HEK293T (cell line): ENCODE measurements around the gene HHEX.
"Not testable (repeated sequence)": the region's sequence is repeated elsewhere in the genome, so short reads cannot be mapped to it uniquely, and the experiment has no call there.

ENCODE experiments used
- CTCF ChIA-PET: fragments of 350-600 bp; formaldehyde crosslinking; extraction: SDS; loops from one replicate; lab custom pipeline; 2021; ENCODE audit warnings: antibody characterized with exemption, inconsistent platforms; lab: Yijun Ruan, JAX
- POLR2A ChIA-PET: fragments of 350-600 bp; formaldehyde crosslinking; extraction: SDS; loops from one replicate; lab custom pipeline; 2020; ENCODE audit warnings: antibody characterized with exemption, inconsistent platforms; lab: Yijun Ruan, JAX
- DNase-seq: peaks from one replicate; pipeline ENCODE4 v3.0.0; 2012; ENCODE audit warnings: mixed read lengths; ENCODE audit errors: extremely low spot score
- ARNT ChIP-seq: fragments of 450-650 bp; IDR thresholded peaks from 2 replicates; pipeline ENCODE4 v1.6.1; 2017; ENCODE audit warnings: mild to moderate bottlenecking
- BHLHE40 ChIP-seq: fragments of 450-650 bp; IDR thresholded peaks from 2 replicates; pipeline ENCODE4 v1.6.1; 2016; ENCODE audit warnings: mild to moderate bottlenecking, moderate library complexity, borderline replicate concordance
- CTBP1 ChIP-seq: fragments of 450-650 bp; IDR thresholded peaks from 2 replicates; pipeline ENCODE4 v1.6.1; 2016; ENCODE audit warnings: borderline replicate concordance
- ELF4 ChIP-seq: fragments of 450-650 bp; IDR thresholded peaks from 2 replicates; pipeline ENCODE4 v1.6.1; 2017; ENCODE audit warnings: antibody characterized with exemption
- FOXA1 ChIP-seq: fragments of 450-650 bp; IDR thresholded peaks from 2 replicates; pipeline ENCODE4 v1.6.1; 2016; ENCODE audit warnings: mild to moderate bottlenecking
- FOXK2 ChIP-seq: fragments of 450-650 bp; IDR thresholded peaks from 2 replicates; pipeline ENCODE4 v1.6.1; 2016; ENCODE audit warnings: mild to moderate bottlenecking
- FOXM1 ChIP-seq: fragments of 450-650 bp; IDR thresholded peaks from 2 replicates; pipeline ENCODE4 v1.6.1; 2017; ENCODE audit warnings: mild to moderate bottlenecking, borderline replicate concordance
- HDGF ChIP-seq: fragments of 450-650 bp; IDR thresholded peaks from 2 replicates; pipeline ENCODE4 v1.6.1; 2017; ENCODE audit warnings: antibody characterized with exemption, borderline replicate concordance
- L3MBTL2 ChIP-seq: fragments of 450-650 bp; conservative IDR thresholded peaks from 2 replicates; pipeline ENCODE4 v1.6.1; 2016; ENCODE audit warnings: mild to moderate bottlenecking
- LEF1 ChIP-seq: fragments of 450-650 bp; IDR thresholded peaks from 2 replicates; pipeline ENCODE4 v1.6.1; 2017; ENCODE audit warnings: mild to moderate bottlenecking, borderline replicate concordance
- NFRKB ChIP-seq: fragments of 450-650 bp; IDR thresholded peaks from 2 replicates; pipeline ENCODE4 v1.6.1; 2016; ENCODE audit warnings: mild to moderate bottlenecking, moderate library complexity
- SP1 ChIP-seq: fragments of 450-650 bp; IDR thresholded peaks from 2 replicates; pipeline ENCODE4 v1.6.1; 2017
- SUZ12 ChIP-seq: fragments of 450-650 bp; IDR thresholded peaks from 2 replicates; pipeline ENCODE4 v1.6.1; 2016; ENCODE audit warnings: mild to moderate bottlenecking
- TARDBP ChIP-seq: fragments of 450-650 bp; IDR thresholded peaks from 2 replicates; pipeline ENCODE4 v1.6.1; 2016
- ZNF384 ChIP-seq: fragments of 450-650 bp; IDR thresholded peaks from 2 replicates; pipeline ENCODE4 v1.6.1; 2016
- TF ChIP-seq, protein P1 (sequence below): fragments of 450-650 bp; IDR thresholded peaks from 2 replicates; pipeline ENCODE4 v1.6.1; 2016

HHEX gene

DNA sequence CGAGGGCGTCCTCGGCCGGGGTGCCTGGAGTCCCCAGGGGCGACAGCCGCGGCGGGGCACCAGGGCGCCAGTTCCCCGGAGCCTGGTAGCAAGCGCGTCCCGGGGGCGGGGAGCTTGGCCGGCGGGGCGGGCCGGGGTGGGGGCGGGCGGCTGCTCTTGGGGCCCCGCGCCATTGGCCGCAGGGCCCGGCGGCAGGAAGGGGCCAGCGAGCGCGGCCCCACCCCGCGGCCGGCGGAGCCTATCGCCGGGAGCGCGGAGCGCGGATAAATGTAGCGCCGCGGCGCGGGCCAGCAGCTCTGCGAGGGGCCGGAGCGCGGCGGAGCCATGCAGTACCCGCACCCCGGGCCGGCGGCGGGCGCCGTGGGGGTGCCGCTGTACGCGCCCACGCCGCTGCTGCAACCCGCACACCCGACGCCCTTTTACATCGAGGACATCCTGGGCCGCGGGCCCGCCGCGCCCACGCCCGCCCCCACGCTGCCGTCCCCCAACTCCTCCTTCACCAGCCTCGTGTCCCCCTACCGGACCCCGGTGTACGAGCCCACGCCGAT is at the start of gene HHEX:
TSS of gene HHEX (plus strand) at position 293 of the 548 bp plus-strand sequence. CDS start at position 325, 32 bp downstream.
- ChIA-PET POLR2A (interaction anchor here (0.6 to 2.7 kb wide), 14 partner anchors 8 to 159 kb away, joined by 3 to 20 read pairs (median 4); partner anchors contain the start of gene EXOC6), CTCF (no interaction called here)
- TF ChIP-seq SP1 (no peak), FOXA1 (no peak)
- DNase-seq = peak; percentile 83

DNA sequence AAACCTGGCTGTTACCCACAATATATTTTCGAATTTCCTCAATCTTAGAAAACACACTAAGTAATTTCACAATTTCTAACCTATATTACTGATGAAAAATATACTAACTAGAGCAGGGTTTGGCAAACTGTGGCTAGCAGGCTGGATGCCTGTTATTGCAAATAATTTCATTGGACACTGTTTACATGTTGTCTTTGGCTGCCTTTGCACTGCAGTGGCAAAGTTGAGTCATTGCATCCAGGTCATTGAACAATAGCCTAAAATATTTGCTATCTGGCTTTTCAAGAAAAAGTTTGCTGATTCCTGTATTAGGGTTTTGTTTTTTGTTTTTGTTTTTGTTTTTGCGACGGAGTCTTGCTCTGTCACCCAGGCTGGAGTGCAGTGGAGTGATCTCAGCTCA is 49.6 kb upstream of the HHEX start:
- POLR2A ChIA-PET = no interaction called here

DNA sequence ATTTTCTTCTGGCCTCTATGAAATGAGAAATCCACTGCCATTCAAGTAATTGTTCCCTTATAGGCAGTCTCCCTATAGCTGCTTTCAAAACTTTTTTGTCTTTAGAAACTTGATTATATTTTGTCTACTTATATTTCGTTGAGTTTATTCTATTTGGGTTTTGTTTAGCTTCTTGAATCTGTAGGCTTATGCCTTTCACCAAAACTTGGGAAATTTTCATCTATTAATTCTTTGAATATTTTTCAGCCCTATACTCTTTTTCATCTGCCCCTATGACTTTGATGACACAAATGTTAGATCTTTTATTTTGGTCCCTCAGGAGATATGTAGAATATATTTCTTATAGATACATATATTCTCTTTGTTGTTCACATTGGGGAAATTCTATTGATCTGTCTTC is 48.3 kb upstream of the HHEX start:
- TF ChIP-seq CTBP1 (no peak), NFRKB (no peak), BHLHE40 (no peak), ARNT (no peak), HDGF (no peak), ELF4 (no peak), SP1 (no peak), ZNF384 (no peak), FOXK2 (no peak), SUZ12 (no peak)
- POLR2A ChIA-PET = no interaction called here
- no peak for DNase-seq
- CTCF ChIA-PET = no interaction called here

More for the DNA sequence above, 49.6 kb upstream of the HHEX start:
- TF ChIP-seq, protein P1, sequence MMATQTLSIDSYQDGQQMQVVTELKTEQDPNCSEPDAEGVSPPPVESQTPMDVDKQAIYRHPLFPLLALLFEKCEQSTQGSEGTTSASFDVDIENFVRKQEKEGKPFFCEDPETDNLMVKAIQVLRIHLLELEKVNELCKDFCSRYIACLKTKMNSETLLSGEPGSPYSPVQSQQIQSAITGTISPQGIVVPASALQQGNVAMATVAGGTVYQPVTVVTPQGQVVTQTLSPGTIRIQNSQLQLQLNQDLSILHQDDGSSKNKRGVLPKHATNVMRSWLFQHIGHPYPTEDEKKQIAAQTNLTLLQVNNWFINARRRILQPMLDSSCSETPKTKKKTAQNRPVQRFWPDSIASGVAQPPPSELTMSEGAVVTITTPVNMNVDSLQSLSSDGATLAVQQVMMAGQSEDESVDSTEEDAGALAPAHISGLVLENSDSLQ = no peak
- TF ChIP-seq NFRKB (no peak), ARNT (no peak), L3MBTL2 (no peak), CTBP1 (no peak), BHLHE40 (no peak), TARDBP (no peak), LEF1 (no peak), FOXA1 (no peak), SP1 (no peak), FOXK2 (no peak), HDGF (no peak)
- CTCF ChIA-PET = no interaction called here
- no peak for DNase-seq

DNA sequence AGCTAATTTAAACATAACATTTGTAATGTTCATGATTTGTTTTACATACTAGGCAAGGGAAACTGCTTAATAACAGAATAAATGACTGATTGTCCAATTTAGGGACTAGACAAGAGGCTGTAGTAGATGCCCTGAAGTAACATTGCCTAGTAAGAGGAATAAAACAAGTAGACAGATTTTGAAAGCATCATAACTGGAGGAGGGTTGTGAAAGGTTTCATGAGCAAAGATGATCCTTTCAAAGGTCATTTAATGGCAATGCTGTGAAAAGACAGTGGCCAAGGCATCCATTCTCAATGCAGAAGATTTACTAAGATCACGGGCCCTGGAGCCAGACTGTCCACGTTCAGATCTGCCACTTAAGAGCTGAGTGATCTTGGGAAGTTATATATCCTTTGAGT is 44.8 kb upstream of the HHEX start:
- DNase-seq = no peak
- TF ChIP-seq L3MBTL2 (no peak), SUZ12 (no peak), HDGF (no peak), BHLHE40 (no peak), FOXA1 (no peak), ARNT (no peak)
- ChIA-PET CTCF (interaction anchor here (0.6 kb wide), 1 partner anchor 30 kb away, joined by 3 read pairs; no protein-coding TSS in a partner anchor), POLR2A (no interaction called here)

DNA sequence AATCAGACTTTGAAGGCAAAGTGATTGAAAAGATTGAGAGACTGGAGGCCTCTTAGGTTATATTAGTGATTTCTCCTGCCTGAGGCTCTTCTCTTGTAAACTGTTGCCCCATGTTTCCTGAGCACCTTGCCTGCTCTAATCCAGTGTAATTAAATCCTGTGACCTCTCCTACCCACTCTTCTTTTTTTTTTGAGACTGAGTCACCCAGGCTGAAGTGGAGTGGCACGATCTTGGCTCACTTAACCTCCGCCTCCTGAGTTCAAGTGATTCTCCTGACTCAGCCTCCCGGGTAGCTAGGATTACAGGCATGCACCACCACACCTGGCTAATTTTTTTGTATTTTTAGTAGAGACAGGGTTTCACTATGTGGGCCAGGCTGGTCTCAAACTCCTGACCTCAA is 38.9 kb upstream of the HHEX start:
- DNase-seq, POLR2A ChIA-PET, CTCF ChIA-PET: not testable (repeated sequence)

DNA sequence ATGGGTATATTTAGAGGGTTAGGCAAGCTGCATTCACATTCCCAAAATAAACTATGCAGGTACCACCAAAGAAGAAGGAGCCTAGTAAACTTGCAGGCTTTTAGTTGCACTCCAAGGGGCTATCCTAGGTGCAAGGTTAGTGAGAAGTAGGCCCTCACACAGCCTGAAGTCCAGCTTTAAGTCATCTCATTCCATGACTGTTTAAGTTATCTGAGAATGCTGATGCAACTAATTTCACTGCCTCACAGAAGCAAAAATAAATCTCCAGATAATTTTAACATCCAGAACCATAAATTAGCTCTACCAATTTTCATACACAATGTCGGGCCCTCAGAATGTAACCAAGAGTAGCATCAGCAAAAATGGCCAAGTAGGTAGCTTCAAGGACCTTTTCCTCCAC is 34.3 kb upstream of the HHEX start:
- no peak for DNase-seq
- CTCF ChIA-PET = no interaction called here
- TF ChIP-seq CTBP1 = no peak
- no peak for TF ChIP-seq FOXK2
- TF ChIP-seq ARNT = no peak
- POLR2A ChIA-PET = no interaction called here

DNA sequence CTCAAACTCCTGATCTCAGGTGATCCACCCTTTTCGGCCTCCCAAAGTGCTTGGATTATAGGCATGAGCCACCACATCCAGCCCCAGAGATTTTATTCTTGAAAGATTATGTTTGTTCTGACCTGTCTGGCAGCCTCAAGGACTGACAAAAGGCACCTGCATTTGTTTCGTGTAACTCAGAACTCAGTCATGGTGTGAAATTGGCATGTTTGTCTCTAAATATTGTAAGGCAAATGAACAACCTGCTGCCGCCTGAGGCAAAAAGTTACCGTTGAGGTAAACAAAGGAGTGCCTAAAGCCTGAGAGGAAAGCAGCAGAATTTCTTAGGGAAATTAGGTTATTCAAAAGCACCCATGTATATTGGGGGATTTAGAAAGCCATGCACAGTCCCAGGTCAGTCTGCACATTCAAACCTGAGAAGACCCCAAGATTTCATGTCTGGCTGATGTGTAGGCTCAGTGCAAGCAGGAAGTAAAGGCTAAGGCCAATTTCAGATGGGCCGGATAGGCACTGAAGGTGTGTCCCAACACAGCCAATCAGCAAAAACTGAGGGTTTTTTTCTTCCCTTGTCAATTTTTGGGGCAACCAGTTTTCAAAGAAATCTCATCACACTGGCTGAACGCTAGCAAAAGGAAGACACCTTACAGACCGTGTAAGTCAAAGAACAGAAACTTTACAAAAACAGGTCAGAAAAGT is 33.3 kb upstream of the HHEX start:
- ChIA-PET POLR2A (no interaction called here), CTCF (no interaction called here)
- no peak for DNase-seq
- TF ChIP-seq LEF1 (no peak), CTBP1 (no peak), BHLHE40 (no peak), L3MBTL2 (no peak), FOXA1 (no peak), FOXM1 (no peak), TARDBP (no peak), SP1 (no peak), FOXK2 (no peak), HDGF (no peak), ZNF384 (no peak), NFRKB (no peak), ARNT (no peak), SUZ12 (no peak), ELF4 (no peak)
- TF ChIP-seq, protein P1 = no peak
